Dermis microvascular lymphatic vessel endothelial cell (primary cell): ENCODE results near the gene SCGB3A1. TPM values are rescaled to one million over a fixed set of nuclear protein-coding genes. Genes with fewer than 3 reads are reported as not detected.

Experiments
- DNase-seq, 2 donors: peaks; one replicate each; pipeline versions ENCODE4 v3.0.0 to v3.0.0-alpha.2; 2010; ENCODE audit warnings: low read depth in 2 of 2
- total RNA-seq: library from RNA; depleted of rRNA; stranded (reverse); fragments of >200 nt; gene quantifications from 2 replicates; pipeline ENCODE4 v1.2.1, GENCODE V29; 2014

The SCGB3A1 gene
- total RNA-seq, 1 donor from 2014 or later, result 1.5 TPM

DNA sequence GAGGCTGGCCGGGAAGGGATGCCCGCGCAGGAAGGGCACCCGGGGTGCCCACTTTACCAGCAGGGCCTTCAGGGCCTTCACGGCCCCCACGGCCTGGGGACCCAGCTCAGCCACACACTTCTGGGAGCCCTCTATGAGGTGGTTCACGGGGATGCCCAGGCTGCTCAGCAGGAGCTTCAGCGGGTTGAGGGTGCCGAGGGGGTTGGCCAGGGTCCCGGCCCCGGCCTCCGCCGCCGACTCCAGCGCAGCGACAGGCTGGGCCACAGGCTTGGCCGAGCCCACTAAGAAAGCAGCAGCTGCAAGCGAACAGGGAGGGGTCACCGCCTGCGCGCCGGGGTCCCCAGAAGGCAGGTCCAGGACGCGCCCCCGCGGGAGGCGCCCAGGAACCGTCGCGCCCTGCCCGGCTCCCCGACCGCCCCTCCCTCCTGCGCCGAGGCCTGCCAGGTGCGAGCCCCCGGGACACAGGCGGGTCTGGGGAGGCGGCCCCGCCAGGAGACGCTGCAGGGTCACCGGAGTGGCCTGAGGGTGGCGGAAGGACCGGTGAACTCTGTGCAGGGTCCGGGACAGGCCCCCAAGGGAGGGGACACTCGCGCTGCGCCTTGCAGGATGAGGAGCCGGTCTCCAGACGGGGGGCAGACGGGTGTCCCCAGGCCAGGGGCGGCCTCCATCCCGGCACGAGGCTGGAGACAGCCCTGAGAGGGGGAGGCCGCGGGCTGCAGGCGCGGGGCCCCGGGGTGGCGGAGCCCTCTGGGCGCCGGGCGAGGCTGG lies 572 bp downstream of the SCGB3A1 start:
- no peak for DNase-seq

DNA sequence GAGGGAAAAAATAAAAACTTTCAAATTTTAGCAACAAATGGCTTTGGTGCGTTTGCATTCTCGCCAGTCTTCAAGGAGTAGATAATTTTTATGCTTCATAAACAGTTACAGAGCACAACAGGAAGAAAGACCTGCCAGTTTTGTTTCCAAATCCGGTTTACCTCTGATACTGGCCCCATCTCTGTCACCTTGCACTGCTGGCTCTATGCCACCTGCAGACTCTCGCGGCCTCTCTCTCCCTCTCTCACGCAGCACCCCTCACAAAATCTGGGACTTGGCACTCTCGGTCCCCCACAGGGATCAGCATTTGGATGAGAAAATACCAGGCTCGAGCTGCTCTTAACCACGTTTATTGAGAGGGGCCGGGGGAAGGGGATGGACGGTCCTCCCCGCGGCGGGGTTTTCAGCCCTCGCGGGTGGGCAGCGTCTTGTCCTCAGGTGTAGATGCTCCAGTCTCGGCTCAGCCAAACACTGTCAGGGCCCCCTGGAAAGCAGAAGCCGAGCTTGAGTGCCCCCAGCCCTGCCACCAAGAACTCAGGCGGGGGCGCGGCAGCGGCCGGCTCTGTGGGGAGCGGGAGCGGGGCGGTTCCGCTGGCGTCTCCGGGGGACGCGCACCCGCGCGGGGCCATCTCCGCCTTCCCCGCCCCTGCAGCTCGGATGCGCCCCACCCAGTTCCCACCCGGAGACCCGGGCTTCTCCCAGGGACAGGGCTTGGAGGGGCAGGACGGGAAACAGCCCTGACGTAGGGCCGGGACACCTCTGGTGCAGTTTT lies 1.3 kb downstream of the SCGB3A1 start:
- no peak for DNase-seq

DNA sequence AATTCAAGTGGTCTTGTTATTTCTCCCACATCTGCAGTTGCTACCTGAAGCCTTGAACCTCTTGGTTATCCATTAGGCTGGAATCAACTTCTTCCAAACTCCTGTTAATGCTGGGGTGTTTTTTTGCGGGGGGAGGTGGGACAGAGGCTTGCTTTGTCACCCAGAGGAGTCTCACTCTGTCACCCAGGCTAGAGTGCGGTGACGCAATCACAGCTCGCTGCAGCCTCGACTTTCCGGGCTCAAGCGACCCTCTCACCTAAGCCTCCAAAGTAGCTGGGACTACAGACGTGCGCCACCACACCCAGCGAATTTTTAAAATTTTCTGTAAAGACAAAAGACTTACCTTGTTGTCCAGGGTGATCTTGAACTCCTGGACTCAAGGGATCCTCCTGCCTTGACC lies 4.4 kb downstream of the SCGB3A1 start:
- no peak for DNase-seq

DNA sequence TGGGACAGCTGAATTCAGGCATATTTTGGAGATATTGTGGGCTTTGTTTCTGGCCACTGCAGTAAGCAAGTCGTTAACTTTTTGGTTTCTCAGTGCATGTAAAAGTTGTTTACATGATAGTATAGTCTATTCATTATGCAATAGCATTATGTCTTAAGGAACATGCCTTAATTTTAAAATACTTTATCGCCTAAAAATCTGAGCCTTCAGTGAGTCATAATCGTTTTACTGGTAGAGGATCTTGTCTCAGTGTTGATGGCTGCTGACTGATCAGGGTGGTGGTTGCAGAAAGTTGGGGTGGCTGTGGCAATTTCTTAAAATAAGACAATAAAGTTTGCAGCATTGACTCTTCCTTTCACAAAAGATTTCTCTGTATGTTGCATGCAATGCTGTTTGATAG lies 5.1 kb downstream of the SCGB3A1 start:
- no peak for DNase-seq

DNA sequence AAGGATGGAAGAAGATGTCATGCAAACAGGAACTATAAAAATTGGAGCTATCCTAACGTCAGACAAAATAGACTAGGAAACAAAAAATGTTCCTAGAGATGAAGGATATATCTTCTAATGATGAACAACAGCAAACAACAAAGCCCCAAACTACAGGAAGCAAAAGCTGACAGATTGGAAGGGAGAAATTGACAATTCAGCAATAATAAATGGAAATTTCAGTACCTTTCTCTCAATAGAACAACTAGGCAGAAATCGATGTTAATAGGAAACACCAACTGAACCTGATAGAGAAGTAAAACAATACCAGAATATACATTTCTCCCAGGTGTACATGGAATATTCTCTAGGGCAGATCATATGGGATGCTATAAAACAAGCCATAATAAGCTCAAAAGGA lies 7.6 kb downstream of the SCGB3A1 start:
- no peak for DNase-seq

DNA sequence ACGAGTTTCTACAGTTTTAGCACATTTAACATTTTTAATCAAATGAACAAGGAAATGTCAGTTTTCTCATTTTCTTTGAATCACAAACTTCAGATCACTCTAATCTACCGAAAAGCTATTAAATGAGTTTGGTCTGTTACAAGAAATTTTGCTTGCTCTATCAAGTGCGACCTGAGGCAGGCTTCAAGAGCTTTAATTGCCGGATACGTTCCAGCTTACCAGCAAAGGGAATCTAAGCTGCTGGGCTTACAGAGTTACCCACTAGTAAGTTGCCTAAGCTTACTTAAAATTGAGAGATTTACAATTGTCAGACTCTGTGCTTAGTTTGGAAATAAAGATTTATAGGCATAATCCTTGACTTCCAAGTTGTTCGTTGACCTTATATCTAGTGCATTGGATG lies 10.6 kb downstream of the SCGB3A1 start:
- no peak for DNase-seq

DNA sequence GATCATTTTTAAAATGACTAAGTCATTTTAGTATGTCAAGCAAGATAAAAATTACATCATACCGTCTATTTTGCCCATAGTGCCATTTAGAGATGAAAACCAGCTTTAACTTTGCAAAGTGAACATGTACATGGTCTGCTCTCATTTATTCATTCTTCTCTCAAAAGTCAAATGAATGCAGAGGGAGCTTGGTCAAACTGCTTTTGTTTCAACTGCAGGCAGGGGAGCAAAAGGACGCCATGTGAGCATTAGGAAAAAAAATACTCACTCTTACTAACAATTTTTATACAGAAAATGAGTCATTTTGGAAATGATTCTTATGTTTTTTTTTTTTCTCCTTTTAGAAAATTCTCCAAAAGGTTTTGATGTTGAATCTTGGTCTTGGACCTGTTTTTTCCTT lies 15.7 kb downstream of the SCGB3A1 start:
- DNase-seq, result no peak

DNA sequence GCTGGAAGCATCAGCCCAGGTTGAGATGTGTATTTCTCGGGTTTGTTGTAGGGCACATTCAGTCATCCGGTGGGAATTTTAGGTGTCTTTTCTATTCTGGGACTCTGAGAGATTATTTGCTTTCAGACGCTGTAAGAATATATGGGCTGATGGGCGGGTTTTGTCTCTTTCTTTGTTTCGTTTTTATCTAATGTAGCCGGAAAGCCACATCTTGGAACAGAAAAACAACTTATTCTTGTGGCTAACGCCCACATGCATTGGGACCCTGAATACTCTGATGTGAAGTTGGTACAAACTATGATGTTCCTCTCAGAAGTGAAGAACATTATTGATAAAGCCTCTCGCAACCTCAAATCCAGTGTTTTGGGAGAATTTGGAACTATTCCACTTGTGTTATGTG lies 22.4 kb downstream of the SCGB3A1 start:
- no peak for DNase-seq

DNA sequence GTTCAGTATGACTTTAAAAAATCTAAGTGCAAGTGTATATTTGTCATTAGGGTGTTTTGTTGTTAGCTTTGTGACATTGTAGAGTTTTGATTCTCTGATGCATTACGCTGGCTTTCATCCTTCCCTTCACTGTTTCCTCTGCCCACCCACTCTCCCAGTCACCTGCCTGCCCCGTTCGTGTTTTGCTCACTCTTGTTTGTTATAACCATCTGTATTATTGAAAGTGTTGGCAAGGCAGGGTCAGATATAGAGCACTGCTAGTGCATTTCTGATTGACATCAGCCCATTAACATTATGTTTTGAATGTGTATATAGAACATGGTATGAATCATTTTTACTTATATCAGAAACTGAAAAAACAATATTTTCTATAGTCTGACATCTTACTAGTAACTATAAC lies 27.3 kb downstream of the SCGB3A1 start:
- peak in 1 of 2 donors; percentile 11 for DNase-seq

DNA sequence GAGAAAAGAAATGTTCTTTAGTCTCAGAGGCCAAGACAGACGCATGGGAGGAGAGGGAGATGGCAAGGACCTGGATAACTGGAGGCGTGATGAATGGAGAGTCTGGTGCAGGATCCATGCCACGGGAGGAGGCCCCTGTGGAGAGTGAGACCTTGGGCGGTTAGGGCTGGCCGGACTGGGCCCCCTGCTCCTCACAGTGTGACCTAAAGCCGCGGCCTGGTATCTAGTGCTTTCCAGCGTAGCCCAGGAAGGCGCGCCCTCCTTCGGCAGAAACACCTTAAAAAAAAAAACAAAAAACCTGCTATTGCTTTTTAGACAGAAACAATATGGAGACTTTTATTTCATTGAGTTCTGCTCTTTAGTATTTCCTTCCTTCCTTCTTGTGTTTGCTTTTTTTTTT lies 33.1 kb downstream of the SCGB3A1 start:
- no peak for DNase-seq

DNA sequence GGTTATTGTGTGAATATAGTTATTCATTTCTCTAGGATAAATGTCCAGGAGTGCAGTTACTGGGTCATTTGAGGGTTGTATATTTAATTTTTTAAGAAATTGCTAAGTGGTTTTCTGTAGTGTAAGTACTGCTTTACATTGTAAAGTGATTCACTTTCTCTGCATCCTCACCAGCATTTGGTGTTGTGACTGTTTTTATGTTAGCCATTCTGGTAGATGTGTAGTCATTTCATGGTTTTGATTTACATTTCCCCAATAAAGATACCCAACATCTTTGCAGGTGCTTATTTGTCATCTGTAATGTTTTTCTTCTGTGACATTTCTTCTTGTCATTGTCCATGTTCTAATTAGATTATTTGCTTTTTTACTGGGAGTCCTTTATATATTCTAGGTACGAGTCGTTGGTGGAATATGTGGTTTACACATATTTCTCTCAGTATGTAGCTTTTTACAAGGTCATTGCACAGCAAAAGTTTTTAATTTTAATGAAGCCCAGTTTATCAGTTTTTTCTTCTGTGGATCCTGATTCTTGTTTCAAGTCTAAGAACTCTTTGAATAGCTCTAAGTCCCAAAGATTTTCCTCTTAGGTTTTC lies 34.0 kb downstream of the SCGB3A1 start:
- no peak for DNase-seq

DNA sequence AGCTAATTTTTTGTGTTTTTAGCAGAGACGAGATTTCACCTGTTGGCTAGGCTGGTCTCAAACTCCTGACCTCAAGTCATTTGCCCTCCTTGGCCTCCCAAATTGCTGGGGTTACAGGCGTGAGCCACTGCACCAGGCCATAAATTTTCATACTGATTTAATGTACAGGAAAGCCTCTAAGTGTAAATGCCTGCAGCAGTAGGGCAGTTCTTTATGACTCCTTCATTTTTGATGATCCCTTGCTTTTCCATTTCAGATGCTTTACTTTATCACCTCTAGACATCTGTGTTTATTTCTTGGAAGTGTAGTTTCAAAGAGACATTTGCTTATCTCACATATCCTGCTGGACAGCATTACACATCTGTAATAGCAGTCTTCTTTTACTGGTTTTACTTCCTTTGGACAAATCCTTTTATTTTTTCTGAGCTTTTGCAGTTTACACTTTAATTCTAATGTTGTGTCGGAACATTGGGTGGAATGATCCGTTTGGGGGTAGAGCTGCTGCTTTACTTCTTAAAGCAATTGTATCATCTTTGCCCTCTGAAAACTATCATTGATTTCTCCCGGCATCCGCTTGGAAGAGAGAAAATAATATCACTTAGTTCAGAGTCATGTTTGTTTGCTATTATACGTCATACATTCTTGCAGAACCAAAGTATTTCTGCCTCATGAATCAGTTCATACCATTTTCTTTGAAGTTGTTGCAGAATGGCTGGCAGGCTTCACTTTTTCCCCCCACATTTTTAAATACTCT lies 36.0 kb downstream of the SCGB3A1 start:
- no peak for DNase-seq

DNA sequence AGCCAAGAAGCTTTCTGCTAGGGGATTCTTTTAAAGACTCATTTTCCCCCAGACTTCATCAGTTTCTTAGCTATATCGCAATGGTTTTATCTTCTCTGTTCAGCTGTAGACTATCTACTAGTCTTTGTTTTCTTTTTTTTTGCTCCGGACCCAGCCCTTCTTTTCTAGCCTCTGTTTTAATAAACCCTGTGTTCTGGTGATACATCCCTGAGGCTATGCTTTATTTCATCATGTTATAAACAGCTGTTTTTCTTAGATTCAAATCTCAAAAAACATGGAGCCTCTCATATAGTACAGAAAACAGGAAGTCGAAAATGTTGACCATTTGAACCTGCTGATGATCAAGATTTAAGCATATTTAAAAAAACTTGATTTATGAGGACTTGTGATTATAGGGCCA lies 37.8 kb downstream of the SCGB3A1 start:
- no peak for DNase-seq

DNA sequence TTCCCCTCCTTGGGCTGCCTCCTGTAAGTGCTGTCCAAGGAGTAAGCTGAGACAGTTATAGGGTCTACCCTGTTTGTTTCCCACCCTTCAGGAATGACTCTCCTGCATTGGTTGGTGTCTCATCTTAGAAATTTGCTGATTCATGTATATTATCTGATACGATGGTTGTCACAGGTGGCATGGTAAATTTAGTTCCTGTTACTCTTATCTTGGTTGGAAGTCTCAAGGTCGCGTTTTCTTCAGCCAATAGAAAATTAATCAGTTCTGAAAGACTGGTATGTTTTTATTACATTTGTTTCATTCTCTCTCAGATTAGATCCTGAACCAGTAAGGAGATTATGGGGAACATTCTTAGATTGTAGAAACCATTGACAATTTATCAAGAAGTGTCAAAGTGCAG lies 42.7 kb downstream of the SCGB3A1 start:
- DNase-seq, result no peak

DNA sequence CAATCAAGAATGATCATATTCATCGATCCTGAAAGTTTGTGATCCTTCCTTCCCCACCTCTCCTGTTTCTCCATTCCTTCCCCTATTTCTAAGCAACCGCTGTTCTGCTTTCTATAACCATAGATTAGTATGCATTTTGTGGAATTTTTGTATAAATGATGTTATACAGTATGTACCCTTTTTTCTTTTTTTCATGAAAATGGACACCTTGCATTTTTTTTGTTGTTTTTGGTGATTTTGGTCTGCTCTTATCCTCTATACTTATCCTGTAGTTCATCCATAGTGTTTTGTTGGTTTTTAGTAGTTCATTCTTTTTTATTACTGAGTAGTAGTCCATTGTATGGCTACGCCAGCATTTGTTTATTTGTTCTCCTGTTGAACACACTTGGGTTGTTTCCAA lies 46.1 kb downstream of the SCGB3A1 start:
- no peak for DNase-seq

DNA sequence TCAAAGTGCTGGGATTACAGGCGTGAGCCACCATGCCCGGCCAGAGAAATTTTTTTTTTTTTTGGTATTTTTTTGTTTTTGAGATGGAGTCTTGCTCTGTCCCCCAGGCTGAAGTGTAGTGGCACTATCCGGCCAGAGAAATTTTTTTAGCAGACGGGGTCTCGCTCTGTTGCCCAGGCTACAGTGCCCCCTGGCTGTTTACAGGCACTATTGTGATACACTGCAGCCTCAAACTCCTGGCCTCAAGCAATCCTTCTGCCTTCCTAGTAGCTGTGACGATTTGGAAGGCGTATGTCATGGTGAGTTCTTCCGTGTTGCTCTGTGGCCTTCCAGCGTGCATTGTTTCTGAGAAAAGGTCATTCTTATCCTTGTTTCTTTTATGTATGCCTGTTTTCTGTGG lies 49.6 kb downstream of the SCGB3A1 start:
- DNase-seq, result no peak

Other genes with a start within 250 kb of the SCGB3A1 start
- gene GFPT2, start 238.2 kb downstream of the SCGB3A1 start, total RNA-seq, result 0.13 and 0.38 TPM in 2 replicates
- 17.7 and 21.5 TPM in 2 replicates for gene CNOT6, start 97.1 kb downstream of the SCGB3A1 start, total RNA-seq
- 236 and 480 TPM in 2 replicates for gene FLT4, start 58.1 kb upstream of the SCGB3A1 start, total RNA-seq
- not detected in 2 replicates for gene OR2Y1, start 148.6 kb upstream of the SCGB3A1 start, total RNA-seq
- gene MGAT1, start 211.3 kb upstream of the SCGB3A1 start, total RNA-seq, result 67.9 and 139 TPM in 2 replicates